Panc1 (cell line): Measurements from ENCODE around the gene KDM5C.

Source experiments
- POLR2AphosphoS5 ChIP-seq: IDR thresholded peaks from 2 replicates; pipeline ENCODE4 v1.6.1; 2012; ENCODE audit warnings: mild to moderate bottlenecking, low read depth, low read length, moderate library complexity
- SIN3A ChIP-seq: IDR thresholded peaks from 2 replicates; pipeline ENCODE4 v1.6.1; 2012; ENCODE audit warnings: low read depth, mild to moderate bottlenecking, low read length, moderate library complexity, borderline replicate concordance; ENCODE audit not compliant: insufficient read depth
- TF ChIP-seq, protein P1 (sequence below): fragments of 450-650 bp; IDR thresholded peaks from 2 replicates; pipeline ENCODE4 v1.5.1; 2017; ENCODE audit warnings: mild to moderate bottlenecking

DNA sequence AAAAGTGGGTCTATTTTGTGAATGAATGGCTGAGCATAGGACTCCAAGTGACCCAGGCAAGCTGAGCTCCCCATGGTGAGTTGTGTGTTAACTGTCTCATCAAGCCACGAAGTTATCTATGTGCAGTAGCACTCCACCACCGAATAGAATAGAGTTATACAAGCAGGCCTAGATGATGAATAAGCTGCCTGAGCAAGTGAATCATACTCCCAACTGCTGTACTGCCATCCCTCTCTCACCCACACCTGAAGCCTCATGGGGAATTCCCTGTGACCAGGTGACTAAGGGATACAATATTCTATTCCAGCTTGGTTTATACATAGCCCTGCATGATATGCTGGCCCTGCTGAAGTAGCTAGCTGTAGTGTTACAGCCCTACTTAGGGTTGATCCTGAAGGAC, 38.7 kb downstream of the KDM5C start:
- TF ChIP-seq, protein P1, sequence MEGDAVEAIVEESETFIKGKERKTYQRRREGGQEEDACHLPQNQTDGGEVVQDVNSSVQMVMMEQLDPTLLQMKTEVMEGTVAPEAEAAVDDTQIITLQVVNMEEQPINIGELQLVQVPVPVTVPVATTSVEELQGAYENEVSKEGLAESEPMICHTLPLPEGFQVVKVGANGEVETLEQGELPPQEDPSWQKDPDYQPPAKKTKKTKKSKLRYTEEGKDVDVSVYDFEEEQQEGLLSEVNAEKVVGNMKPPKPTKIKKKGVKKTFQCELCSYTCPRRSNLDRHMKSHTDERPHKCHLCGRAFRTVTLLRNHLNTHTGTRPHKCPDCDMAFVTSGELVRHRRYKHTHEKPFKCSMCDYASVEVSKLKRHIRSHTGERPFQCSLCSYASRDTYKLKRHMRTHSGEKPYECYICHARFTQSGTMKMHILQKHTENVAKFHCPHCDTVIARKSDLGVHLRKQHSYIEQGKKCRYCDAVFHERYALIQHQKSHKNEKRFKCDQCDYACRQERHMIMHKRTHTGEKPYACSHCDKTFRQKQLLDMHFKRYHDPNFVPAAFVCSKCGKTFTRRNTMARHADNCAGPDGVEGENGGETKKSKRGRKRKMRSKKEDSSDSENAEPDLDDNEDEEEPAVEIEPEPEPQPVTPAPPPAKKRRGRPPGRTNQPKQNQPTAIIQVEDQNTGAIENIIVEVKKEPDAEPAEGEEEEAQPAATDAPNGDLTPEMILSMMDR = no peak
- TF ChIP-seq POLR2AphosphoS5 = no peak
- no peak for TF ChIP-seq SIN3A
